GM11168 (cell line): ENCODE measurements around the gene STAB1.

ENCODE experiments used
- in situ Hi-C: fragments of 300-500 bp; cut with MboI; formaldehyde crosslinking; loops from one replicate; pipeline ENCODE4 v1.12.0; 2022; ENCODE audit warnings: low sequenced_read_pairs; ENCODE audit not compliant: unreplicated experiment

STAB1 gene

DNA sequence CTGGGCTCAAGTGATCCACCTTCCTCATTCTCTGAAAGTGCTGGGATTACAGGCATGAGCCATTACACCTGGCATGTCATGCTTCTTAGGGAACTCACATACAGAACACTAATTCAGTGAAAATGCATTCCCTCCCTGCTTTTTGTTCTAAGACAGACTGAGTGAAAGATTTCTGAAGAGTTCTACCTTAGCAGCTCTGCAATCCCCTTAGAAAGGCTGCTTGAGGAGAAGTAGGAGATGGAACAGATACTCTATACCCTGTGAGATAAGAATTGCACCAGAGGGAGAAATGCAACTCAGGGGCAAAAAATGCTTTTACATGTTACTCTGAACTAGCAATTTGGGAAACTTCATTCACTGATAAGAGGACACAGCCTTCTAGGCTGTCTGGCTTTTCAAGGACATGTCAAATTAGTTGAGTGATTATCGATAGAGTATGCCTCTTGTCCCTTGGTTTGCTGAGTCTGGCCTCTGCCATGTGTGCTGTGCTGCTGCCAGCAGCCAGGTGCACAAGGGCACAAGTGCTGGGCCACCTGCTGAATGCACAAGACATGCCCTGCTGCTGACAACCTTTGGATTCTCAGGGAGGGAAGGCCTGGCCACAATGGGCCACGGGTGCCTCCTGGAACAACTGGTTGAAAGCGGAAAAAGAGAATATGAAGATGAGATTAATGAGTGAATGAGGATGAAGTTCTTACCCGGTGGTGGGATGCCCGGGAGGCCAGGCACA lies 59.1 kb downstream of the STAB1 start:
- in situ Hi-C loops = no loop called here

DNA sequence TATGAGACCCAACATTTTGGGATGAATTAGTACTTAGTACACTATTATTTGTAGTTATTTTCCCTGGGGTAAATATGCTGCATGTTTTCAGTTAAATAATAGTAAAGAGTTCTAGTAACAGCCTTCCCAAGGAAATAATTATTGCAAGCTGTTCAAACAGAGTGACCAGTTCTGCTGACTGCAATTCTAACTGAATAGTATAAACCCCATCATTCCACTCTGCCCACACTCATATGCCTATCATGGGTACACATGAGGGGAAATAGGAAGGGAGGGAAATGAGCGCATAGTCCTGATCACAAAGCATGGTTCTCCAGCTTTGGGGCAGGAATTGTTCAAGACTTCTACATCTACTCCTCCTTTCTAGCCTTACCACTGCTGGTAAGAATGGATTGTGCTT lies 59.9 kb downstream of the STAB1 start:
- in situ Hi-C loops = no loop called here

DNA sequence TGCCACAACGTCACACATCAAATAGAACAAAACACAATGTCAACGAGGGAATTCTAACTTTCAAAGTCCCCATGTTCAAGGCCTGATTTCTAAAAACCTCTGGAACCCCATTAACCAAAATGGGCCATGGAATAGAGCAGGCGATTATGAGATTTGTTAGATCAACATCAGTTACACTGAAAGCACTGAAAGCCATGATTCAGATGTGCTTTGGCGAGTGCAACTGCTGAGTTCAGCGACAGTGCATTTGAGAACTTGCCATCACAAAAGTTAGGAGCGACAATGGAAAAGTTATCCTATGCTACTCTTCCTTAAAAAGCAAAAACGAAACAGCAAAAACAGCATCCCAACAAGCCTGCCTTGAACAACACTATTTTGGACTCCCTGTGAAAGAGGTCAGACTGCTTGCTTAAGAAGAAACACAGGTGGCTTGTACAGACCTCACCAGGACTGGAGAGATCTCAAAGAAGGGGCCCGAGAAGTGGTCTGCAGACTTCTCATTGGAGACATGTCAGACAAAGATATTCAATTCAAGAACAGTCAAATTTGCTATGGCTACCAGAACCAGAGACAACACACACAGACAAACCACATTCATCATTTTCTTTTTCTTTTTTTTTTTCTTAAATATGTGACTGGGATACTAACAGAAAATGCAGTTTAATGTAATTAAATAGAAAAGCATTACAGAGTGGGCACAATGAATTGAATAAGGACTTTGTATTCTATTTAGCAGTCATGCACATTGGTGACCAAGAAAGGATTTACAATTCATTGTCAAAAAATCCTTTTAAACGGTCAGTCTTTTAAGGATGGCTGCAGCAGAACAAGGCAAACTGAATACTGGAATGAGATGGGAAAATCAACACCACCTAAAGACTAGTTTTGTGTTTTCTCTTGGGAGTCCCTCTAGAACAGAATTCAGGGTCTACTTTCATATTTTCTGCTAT lies 62.1 kb downstream of the STAB1 start:
- in situ Hi-C loops = no loop called here

DNA sequence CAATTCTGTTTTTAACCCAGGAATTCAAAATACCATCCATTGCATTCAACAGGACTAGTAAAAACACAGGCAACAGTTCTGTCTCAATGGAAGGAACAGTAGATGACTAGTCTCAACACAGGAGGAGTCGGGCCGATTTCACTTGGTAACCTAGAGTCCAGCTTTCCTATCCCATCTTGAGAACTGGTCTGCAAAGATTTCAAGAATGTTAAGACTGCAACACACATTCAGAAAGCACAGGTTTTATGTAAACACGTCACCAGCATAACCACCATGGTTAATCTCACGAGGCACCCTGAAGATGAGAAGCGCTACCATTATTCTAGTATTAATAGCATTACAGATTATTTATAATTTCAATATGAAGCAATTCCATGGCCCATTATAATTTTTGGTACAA lies 63.3 kb downstream of the STAB1 start:
- in situ Hi-C loops = no loop called here

DNA sequence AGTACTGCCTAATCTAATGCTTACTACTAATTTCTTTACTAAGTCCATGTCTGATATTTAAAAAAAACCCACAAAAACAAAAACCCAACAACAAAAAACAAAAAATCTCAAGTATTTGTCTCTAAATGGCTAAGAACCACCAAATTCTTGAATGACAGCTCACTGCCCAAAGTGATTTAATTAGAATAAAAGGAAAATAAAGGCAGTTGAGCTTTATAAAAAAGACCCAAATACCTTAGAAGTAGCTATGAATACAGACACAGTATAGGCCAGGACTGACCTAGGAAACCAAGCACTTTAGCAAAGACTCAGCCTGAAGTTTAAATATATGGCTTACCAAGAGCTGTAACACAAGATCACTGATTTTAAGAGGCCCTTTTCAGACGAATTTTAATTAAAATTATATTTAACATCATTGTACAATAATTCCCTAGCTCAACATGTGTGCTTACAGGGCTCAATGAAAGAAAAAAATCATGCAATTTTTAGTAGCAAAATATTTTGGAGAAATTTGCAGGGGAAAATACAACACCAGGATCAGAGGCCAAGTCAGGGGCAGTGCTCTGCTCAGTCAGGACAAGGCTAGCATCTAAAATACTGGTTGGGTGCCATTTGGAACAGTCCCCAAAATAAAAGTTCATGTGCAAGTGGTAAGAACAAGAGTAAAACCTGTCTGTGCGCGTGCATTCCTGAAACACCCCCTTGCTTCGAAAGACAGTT lies 66.0 kb downstream of the STAB1 start:
- in situ Hi-C loops = no loop called here

DNA sequence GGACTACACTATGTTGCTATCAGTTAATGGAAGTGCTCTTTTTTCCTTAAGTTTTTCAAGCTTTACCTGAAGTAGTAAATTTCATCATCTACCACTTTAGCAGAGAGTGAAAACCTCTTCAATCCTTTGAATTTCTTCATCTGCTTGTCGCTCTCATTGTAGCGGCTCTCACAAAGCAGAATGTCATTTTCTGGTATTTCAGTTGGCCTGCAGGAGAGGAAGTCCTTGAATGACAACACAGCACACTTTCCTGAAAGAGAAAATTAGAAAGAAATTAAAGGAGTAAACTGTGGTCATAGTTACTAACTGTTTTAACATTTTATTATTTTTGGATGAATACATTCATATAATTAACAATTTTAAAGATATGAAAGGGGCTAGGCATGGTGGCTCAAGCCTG lies 68.8 kb downstream of the STAB1 start:
- in situ Hi-C loops = no loop called here

DNA sequence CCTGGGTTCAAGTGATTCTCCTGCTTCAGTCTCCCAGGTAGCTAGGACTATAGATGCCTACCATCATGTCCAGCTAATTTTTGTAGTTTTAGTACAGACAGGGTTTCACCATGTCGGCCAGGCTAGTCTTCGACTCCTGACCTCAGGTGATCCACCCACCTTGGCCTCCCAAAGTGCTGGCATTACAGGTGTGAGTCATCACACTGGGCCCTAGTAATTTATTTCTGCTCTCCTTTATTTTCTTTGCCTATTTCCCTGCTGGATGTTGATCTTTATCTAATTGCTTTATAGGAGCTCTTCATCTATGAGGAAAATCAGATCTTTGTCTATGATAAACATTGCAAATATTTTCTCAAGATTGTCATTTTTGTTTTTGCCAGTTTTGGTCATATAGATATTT lies 72.9 kb downstream of the STAB1 start:
- in situ Hi-C loops = no loop called here

DNA sequence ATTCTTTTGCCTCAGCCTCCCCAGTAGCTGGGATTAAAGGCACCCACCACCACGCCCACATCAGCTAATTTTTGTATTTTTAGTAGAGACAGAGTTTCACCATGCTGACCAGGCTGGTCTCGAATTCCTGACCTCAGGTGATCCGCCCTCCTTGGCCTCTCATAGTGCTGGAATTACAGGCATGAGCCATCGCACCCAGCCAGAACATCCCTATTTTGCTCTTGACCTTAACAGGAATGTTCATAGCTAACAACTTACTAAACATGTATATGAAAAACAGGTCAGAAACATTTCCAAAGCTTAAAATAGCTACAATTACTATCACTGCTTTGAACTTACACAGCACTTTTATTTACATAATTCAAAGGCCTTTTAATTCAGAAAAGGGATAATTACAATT lies 74.9 kb downstream of the STAB1 start:
- in situ Hi-C loops = no loop called here

DNA sequence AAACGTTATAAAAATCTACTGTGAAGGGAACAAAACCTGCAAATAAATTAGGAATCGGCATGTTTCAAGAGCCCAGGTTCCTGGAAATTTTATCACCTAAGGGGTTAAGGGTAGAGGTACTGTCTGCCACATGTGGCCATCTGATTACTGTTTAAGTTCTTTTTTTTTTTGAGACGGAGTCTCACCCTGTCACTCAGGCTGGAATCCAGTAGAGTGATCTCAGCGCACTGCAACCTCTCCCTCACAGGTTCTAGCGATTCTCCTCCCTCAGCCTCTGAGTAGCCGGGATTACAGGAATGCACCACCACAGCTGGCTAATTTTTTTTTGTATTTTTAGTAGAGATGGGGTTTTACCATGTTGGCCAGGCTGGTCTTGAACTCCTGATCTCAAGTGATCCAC lies 77.1 kb downstream of the STAB1 start:
- in situ Hi-C loops = no loop called here
